ENCODE measurements around the gene GTPBP4. TPM values are rescaled to one million over a fixed set of nuclear protein-coding genes. Genes with fewer than 3 reads are reported as not detected.
A peak's percentile ranks its signal among the peaks of the same experiment; 100 is the strongest.

GTPBP4 gene
- total RNA-seq, 1 donor from 2014 or later = 9.0 TPM

DNA sequence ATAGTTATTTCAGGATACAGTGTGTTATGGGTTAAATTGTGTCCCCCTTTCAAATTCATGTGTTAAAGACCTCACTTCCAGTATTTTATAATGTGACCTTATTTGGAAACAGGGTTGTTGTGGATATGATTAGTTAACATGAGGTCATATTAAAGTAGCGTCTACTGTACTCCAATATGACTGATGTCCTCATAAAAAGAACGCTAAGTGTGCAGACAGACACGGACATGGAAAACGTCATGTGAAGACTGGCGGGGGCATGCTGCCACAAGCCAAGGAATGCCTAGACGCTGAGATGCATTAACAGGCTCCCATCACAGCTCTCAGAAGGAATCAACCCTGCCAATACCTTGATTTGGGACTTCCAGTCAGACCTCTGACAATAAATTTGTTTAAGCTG is 66.5 kb downstream of the GTPBP4 start:
- intact Hi-C loops (cut with DNase I) = loop anchor here (5.0 kb wide), 1 partner anchor 542 kb away; no protein-coding TSS in a partner anchor
- Histone ChIP-seq H3K4me3 (peak overlapping the region in 1 of 2 donors; percentile 76), H3K9me3 (no peaks in the 10 kb centered on the region), H3K4me1 (peaks cover 6 to 21% of the 10 kb centered on the region in 2 donors), H3K27me3 (no peaks in the 10 kb centered on the region), H3K27ac (peak overlapping the region in 1 of 2 donors; percentile 100), H3K36me3 (peaks cover 3 to 10% of the 10 kb centered on the region in 2 donors)
- no peak for DNase-seq (ENCODE audit: low spot score in 2 of 2)
- TF ChIP-seq, protein P1, sequence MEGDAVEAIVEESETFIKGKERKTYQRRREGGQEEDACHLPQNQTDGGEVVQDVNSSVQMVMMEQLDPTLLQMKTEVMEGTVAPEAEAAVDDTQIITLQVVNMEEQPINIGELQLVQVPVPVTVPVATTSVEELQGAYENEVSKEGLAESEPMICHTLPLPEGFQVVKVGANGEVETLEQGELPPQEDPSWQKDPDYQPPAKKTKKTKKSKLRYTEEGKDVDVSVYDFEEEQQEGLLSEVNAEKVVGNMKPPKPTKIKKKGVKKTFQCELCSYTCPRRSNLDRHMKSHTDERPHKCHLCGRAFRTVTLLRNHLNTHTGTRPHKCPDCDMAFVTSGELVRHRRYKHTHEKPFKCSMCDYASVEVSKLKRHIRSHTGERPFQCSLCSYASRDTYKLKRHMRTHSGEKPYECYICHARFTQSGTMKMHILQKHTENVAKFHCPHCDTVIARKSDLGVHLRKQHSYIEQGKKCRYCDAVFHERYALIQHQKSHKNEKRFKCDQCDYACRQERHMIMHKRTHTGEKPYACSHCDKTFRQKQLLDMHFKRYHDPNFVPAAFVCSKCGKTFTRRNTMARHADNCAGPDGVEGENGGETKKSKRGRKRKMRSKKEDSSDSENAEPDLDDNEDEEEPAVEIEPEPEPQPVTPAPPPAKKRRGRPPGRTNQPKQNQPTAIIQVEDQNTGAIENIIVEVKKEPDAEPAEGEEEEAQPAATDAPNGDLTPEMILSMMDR (IDR thresholded peaks at IDR 0.05) = no peak

DNA sequence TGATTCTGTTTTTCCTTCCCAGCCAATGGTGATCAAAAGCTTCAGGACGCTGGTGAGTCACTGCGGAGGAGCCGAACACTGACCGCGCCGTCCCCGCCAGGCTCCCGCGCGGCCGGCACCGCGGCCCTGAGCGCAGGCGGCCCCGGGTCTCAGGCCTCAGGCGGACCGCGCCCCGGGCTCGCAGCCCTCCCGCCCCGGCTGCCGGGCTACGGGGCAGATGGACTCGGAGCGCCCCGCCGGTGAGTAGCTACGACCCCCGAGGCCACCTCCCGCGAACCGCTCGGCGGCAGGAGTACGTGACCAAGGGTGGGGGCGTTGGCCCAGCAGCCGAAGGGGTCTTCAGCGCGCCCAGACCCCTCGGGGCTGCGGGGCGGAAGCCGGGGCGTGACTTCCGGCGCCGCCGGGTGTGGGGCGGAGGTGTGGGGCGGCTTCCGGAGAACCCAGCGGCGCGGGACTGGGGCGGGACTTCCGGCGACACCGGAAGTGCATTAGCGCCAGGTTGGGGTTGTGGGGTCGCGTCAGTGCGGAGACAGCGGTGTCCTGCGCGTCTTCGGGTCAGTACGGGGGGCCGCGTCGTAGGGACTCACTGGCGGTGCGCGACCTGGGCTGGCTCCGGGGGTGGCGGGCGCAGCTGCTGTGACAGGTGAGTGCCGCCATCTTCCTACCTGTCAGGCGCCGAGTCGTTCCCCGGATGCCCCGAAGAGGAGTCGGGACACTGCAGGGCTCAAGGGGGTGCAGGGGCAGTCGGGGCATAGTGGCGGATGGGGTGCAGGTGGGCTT is 68.3 kb downstream of the GTPBP4 start, which contains the start of gene WDR37:
Gene WDR37, plus strand, starts transcription at position 60 of the 780 bp plus-strand sequence. CDS start 15,771 bp downstream, outside the sequence.
- Histone ChIP-seq H3K27ac (peak within 1 kb of the TSS; percentile 97 to 100), H3K27me3 (no peaks in the 10 kb centered on the region), H3K4me3 (peak within 1 kb of the TSS; percentile 76 to 95), H3K9me3 (no peaks in the 10 kb centered on the region), H3K36me3 (peaks cover 3 to 10% of the 10 kb centered on the region in 2 donors), H3K4me1 (peaks cover 6 to 12% of the 10 kb centered on the region in 2 donors)
- peak in 1 of 2 donors; percentile 91 for DNase-seq (ENCODE audit: low spot score in 2 of 2)
- TF ChIP-seq, protein P1 (IDR thresholded peaks at IDR 0.05) = no peak
- intact Hi-C loops (cut with DNase I) = loop anchor here (1.0 to 5.0 kb wide), 3 partner anchors 8 to 544 kb away; partner anchors contain the start of gene GTPBP4

DNA sequence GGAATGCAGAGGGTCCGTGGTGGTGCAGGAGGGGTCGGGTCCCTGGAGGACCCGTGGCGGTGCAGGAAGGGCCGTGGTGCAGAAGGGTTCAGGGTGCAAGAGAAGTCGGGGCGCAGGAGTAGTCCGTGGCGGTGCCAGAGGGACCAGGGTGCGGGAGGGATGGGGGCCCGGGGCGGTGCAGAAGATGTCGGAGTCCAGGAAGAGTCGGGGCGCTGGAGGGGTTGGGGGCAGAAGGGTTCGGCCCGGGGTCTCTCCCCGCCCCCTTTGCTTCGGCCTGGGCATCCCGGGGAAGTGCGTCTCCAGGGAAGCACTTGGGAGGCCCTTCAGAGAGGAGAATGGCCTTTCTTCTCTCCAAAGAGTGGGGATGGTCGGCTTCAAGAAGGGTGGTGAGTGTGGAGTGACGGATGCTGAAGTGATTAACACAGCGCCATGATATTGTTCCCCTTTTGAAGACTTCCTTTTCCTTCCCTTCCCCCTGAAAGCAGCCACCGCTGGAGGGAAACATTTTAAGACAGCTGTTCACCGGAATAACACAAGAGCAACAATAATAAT is 68.9 kb downstream of the GTPBP4 start:
- Histone ChIP-seq H3K9me3 (no peaks in the 10 kb centered on the region), H3K4me1 (peaks cover 6 to 12% of the 10 kb centered on the region in 2 donors), H3K36me3 (peaks cover 3 to 10% of the 10 kb centered on the region in 2 donors), H3K27me3 (no peaks in the 10 kb centered on the region), H3K27ac (peak overlapping the region; percentile 97 to 100), H3K4me3 (peak overlapping the region; percentile 76 to 95)
- TF ChIP-seq, protein P1 (IDR thresholded peaks at IDR 0.05) = no peak
- no peak for DNase-seq (ENCODE audit: low spot score in 2 of 2)
- intact Hi-C loops (cut with DNase I) = loop anchor here (2.0 to 5.0 kb wide), 2 partner anchors 68 to 545 kb away; partner anchors contain the start of gene GTPBP4

DNA sequence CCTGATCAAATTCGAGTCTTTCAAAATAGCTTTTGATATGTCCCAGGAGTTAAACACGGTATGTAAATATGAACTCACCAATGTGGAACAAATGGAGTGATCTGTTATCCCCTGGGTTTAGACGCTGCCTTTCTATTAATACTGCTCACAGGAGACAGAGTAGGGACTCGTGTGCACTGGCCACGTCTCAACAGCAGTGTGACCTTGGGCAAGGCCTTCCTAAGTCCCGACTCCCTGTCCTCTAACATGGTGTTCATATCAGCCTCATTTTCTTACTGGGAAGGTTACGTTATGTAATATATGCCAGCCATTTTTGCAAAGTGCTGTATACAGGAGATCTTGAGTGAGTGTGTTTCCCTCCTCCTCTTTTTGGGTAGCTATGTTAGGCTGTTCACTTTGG is 69.8 kb downstream of the GTPBP4 start:
- TF ChIP-seq, protein P1 (IDR thresholded peaks at IDR 0.05) = no peak
- intact Hi-C loops (cut with DNase I) = loop anchor here (5.0 kb wide), 1 partner anchor 546 kb away; no protein-coding TSS in a partner anchor
- Histone ChIP-seq H3K36me3 (peaks cover 1 to 3% of the 10 kb centered on the region in 2 donors), H3K27me3 (no peaks in the 10 kb centered on the region), H3K27ac (no peak overlapping the region), H3K9me3 (no peaks in the 10 kb centered on the region), H3K4me1 (peaks cover 6 to 12% of the 10 kb centered on the region in 2 donors), H3K4me3 (no peak overlapping the region)
- DNase-seq (ENCODE audit: low spot score in 2 of 2) = no peak

DNA sequence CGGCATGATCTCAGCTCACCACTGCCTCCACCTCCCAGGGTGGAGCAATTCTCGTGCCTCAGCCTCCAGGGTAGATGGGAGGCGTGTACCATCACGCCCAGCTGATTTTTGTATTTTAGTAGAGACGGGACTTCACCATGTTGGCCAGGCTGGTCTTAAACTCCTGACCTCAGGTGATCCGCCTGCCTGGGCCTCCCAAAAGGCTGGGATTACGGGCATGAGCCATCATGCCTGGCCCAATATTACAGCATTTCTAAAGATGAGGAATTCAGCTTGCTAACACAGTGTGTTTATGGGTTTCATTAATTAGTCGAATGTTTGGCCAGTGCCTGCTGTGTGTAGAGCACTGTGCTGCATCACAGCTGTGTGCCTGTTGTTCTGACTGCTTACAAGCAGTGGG is 71.7 kb downstream of the GTPBP4 start:
- DNase-seq (ENCODE audit: low spot score in 2 of 2) = no peak
- H3K27me3 ChIP-seq = no peaks in the 10 kb centered on the region
- H3K4me3 ChIP-seq = no peak overlapping the region
- H3K36me3 ChIP-seq = peaks cover 5 to 7% of the 10 kb centered on the region in 2 donors
- TF ChIP-seq, protein P1 (IDR thresholded peaks at IDR 0.05) = no peak
- H3K27ac ChIP-seq = no peak overlapping the region
- H3K4me1 ChIP-seq = peaks cover 4 to 6% of the 10 kb centered on the region in 2 donors
- no peaks in the 10 kb centered on the region for H3K9me3 ChIP-seq
- intact Hi-C loops (cut with DNase I) = loop anchor here (5.0 kb wide), 1 partner anchor 548 kb away; no protein-coding TSS in a partner anchor

All from ascending aorta (tissue), 2 donors.